H1 (cell line): ENCODE results near the gene LEKR1. TPM values are rescaled to one million over a fixed set of nuclear protein-coding genes. Genes with fewer than 3 reads are reported as not detected.

Experiments used
- CTCF ChIA-PET: fragments of 300-600 bp; sonication (Branson Sonifier 250); formaldehyde crosslinking; loops from one replicate; lab custom pipeline; 2021; ENCODE audit not compliant: partially characterized antibody; lab: Charles Lee
- POLR2A ChIA-PET: fragments of 300-600 bp; sonication (Branson Sonifier 250); formaldehyde crosslinking; loops from one replicate; lab custom pipeline; 2021; ENCODE audit warnings: inconsistent platforms; ENCODE audit not compliant: partially characterized antibody; lab: Charles Lee
- DNase-seq, 2 experiments: peaks; one replicate each; pipeline versions ENCODE4 v3.0.0 to v3.0.0-alpha.2; 2010 to 2022; ENCODE audit warnings: low spot score in 2 of 2, low read depth in 1 of 2, mixed read lengths in 1 of 2
- FAIRE-seq: peaks from 2 replicates; lab custom pipeline; 2011; peaks lifted over from hg19 to GRCh38; lab: Jason Lieb, UNC
- H2AFZ ChIP-seq: 2 replicates; pipeline ENCODE4 v1.8.1; 2012; ENCODE audit warnings: low read length, inconsistent platforms
- H2AK5ac ChIP-seq: 2 replicates; pipeline ENCODE4 v1.6.1; 2013; ENCODE audit warnings: low read depth, low read length
- H2BK120ac ChIP-seq: replicated peaks from 2 replicates; pipeline ENCODE3; 2013; ENCODE audit warnings: low read depth, low read length, inconsistent platforms
- H2BK12ac ChIP-seq: 2 replicates; pipeline ENCODE4 v1.6.1; 2013; ENCODE audit warnings: low read depth, low read length
- H2BK15ac ChIP-seq: 2 replicates; pipeline ENCODE4 v1.6.1; 2013; ENCODE audit warnings: low read length
- H2BK20ac ChIP-seq: 2 replicates; pipeline ENCODE4 v1.6.1; 2013; ENCODE audit warnings: low read length
- H2BK5ac ChIP-seq: 2 replicates; pipeline ENCODE4 v1.6.1; 2013; ENCODE audit warnings: low read depth, low read length
- H3K14ac ChIP-seq: 2 replicates; pipeline ENCODE4 v1.6.1; 2013; ENCODE audit warnings: inconsistent platforms; ENCODE audit not compliant: insufficient read length
- H3K18ac ChIP-seq: 2 replicates; pipeline ENCODE4 v1.6.1; 2013; ENCODE audit warnings: low read length; ENCODE audit errors: extremely low read depth
- H3K23ac ChIP-seq: 2 replicates; pipeline ENCODE4 v1.6.1; 2013; ENCODE audit warnings: inconsistent platforms; ENCODE audit not compliant: insufficient read length
- H3K23me2 ChIP-seq: 2 replicates; pipeline ENCODE4 v1.6.1; 2013; ENCODE audit warnings: low read depth, low read length
- H3K27ac ChIP-seq: 2 replicates; pipeline ENCODE4 v1.6.1; 2011; ENCODE audit warnings: low read depth, low read length, inconsistent platforms
- H3K27me3 ChIP-seq, 4 experiments: replicated peaks in 1 of 4; 1 replicate in 1 of 4; 2 replicates in 3 of 4; pipeline versions ENCODE4 v1.6.1 to v1.8.1; 2011 to 2013; ENCODE audit warnings: low read length in 3 of 4, mild to moderate bottlenecking in 3 of 4, inconsistent platforms in 2 of 4, mixed read lengths in 2 of 4, moderate library complexity in 1 of 4; ENCODE audit not compliant: control insufficient read depth in 3 of 4, insufficient read depth in 3 of 4; ENCODE audit errors: extremely low read depth in 1 of 4
- H3K36me3 ChIP-seq, 4 experiments: 2 replicates each; pipeline versions ENCODE4 v1.6.1 to v1.8.1; 2011 to 2013; ENCODE audit warnings: mild to moderate bottlenecking in 4 of 4, low read length in 3 of 4, moderate library complexity in 2 of 4, control low read depth in 1 of 4, inconsistent platforms in 1 of 4; ENCODE audit not compliant: insufficient read depth in 4 of 4, control insufficient read depth in 2 of 4
- H3K4ac ChIP-seq: replicated peaks from 2 replicates; pipeline ENCODE3; 2013; ENCODE audit warnings: low read length, low read depth, mixed read lengths, inconsistent platforms; ENCODE audit not compliant: insufficient read length
- H3K4me1 ChIP-seq, 4 experiments: replicated peaks in 1 of 4; 1 replicate in 1 of 4; 2 replicates in 3 of 4; pipeline versions ENCODE4 v1.6.1 to v1.8.1; 2011 to 2013; ENCODE audit warnings: low read length in 3 of 4, inconsistent platforms in 2 of 4, mixed read lengths in 1 of 4; ENCODE audit not compliant: insufficient read depth in 4 of 4, control insufficient read depth in 3 of 4
- H3K4me2 ChIP-seq, 2 experiments: 2 replicates each; pipeline versions ENCODE4 v1.6.1 to v1.8.1; 2011 to 2013; ENCODE audit warnings: low read depth in 2 of 2, low read length in 2 of 2, control low read depth in 1 of 2, inconsistent platforms in 1 of 2, mild to moderate bottlenecking in 1 of 2; ENCODE audit not compliant: insufficient read depth in 1 of 2
- H3K4me3 ChIP-seq, 4 experiments: fragments of 200-600, 300-600 bp in 1 of 4; sonication (generic), shearing (Covaris generic), sonication (Bioruptor Twin) in 1 of 4; 2 replicates each; pipeline versions ENCODE4 v1.5.1 to v1.8.1; 2011 to 2016; ENCODE audit warnings: low read length in 4 of 4, low read depth in 3 of 4, control low read depth in 2 of 4, inconsistent platforms in 2 of 4, mild to moderate bottlenecking in 2 of 4, mixed read lengths in 1 of 4, moderate library complexity in 1 of 4; ENCODE audit not compliant: insufficient read depth in 2 of 4; ENCODE audit errors: extremely low read depth in 1 of 4
- H3K56ac ChIP-seq: replicated peaks from 2 replicates; pipeline ENCODE3; 2013; ENCODE audit warnings: low read depth, mild to moderate bottlenecking, mixed read lengths, low read length, inconsistent platforms; ENCODE audit not compliant: insufficient read length
- H3K79me1 ChIP-seq: 2 replicates; pipeline ENCODE4 v1.6.1; 2013; ENCODE audit warnings: low read depth, low read length, control low read depth
- H3K79me2 ChIP-seq, 2 experiments: 2 replicates each; pipeline versions ENCODE4 v1.6.1 to v1.8.1; 2012 to 2013; ENCODE audit warnings: low read length in 2 of 2, mild to moderate bottlenecking in 2 of 2, inconsistent platforms in 1 of 2; ENCODE audit not compliant: insufficient read depth in 2 of 2, control insufficient read depth in 1 of 2
- H3K9ac ChIP-seq, 4 experiments: replicated peaks in 1 of 4; 1 replicate in 1 of 4; 2 replicates in 3 of 4; pipeline versions ENCODE4 v1.6.1 to v1.8.1; 2011 to 2013; ENCODE audit warnings: low read depth in 3 of 4, low read length in 3 of 4, control low read depth in 2 of 4, mild to moderate bottlenecking in 2 of 4, moderate library complexity in 2 of 4, inconsistent platforms in 1 of 4; ENCODE audit errors: extremely low read depth in 1 of 4
- H3K9me3 ChIP-seq, 2 experiments: 2 replicates each; pipeline versions ENCODE4 v1.6.1 to v1.8.1; 2012 to 2013; ENCODE audit warnings: mild to moderate bottlenecking in 2 of 2, moderate library complexity in 2 of 2, control low read depth in 1 of 2, inconsistent platforms in 1 of 2, low read depth in 1 of 2, low read length in 1 of 2, mixed read lengths in 1 of 2; ENCODE audit not compliant: insufficient read depth in 2 of 2
- H4K20me1 ChIP-seq, 2 experiments: replicated peaks in 1 of 2; 2 replicates each; pipeline versions ENCODE3 to v1.8.1; 2011 to 2013; ENCODE audit warnings: inconsistent platforms in 2 of 2, low read length in 2 of 2, mild to moderate bottlenecking in 1 of 2; ENCODE audit not compliant: insufficient read depth in 2 of 2, control insufficient read depth in 1 of 2
- H4K5ac ChIP-seq: 2 replicates; pipeline ENCODE4 v1.6.1; 2013; ENCODE audit warnings: low read length, low read depth, mixed read lengths, inconsistent platforms; ENCODE audit not compliant: insufficient read length
- H4K8ac ChIP-seq: 2 replicates; pipeline ENCODE4 v1.8.0; 2013; ENCODE audit warnings: mild to moderate bottlenecking, moderate library complexity, low read length, inconsistent platforms; ENCODE audit not compliant: insufficient read depth; ENCODE audit errors: extremely low read depth
- H4K91ac ChIP-seq: replicated peaks from 2 replicates; pipeline ENCODE3; 2013; ENCODE audit warnings: low read length, mixed read lengths, inconsistent platforms; ENCODE audit not compliant: insufficient read length
- MAFK ChIP-seq: IDR thresholded peaks from 2 replicates; pipeline ENCODE4 v1.6.1; 2012; ENCODE audit warnings: low read depth, mild to moderate bottlenecking, improper control_type of control experiment, low read length
- polyA plus RNA-seq, 7 experiments: library from polyadenylated mRNA; depleted of rRNA in 3 of 7; stranded (reverse) in 5 of 7; unstranded in 2 of 7; fragments of >200 nt in 5 of 7; fragments of 200-250 nt in 2 of 7; gene quantifications; 1 replicate in 5 of 7; 2 replicates in 1 of 7; 4 replicates in 1 of 7; pipeline versions ENCODE4 v1.2.1 to v1.2.3, GENCODE V29; 2011 to 2013; ENCODE audit warnings: missing spikeins in 2 of 7, mixed read lengths in 2 of 7
- total RNA-seq: library from RNA; stranded (reverse); fragmentation: NEBNext Ultra II Directional; extraction: Animal tissue kit (Norgen Biotek cat#: 25700); gene quantifications from 2 replicates; pipeline ENCODE4 v1.2.1, GENCODE V29; 2021

The LEKR1 gene
- total and polyA plus RNA-seq, 2 of the 8 experiments (the other 6 are each of a cell fraction or from before 2014, with no cell fraction given), result 0.08 TPM; not detected in 1

DNA sequence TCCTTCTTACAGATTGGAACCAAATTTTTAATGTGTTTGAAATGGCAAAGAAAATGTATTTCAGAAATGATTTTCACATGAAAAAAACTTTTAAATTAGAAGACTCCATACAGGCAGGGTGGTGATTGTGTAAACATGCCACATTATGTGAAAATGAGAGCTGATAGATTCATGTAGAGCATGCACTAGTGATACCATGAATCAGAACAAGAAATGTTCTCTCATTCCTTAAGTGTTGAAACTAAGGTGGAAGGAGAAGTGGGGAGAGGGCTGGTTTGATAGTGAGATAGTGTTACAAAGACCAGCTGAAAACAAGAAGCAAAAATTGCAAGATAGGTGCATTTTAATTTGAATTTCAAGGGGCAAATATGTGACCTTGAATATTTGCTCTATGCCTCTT is 233.5 kb downstream of the LEKR1 start:
- Histone ChIP-seq H4K91ac (no peak overlapping the region), H3K56ac (no peak overlapping the region), H3K4me1 (peaks cover 0 to 6% (median 2%) of the 10 kb centered on the region in 4 experiments; a peak in 4 of 7 replicates), H2AK5ac (no peak overlapping the region), H3K27me3 (peaks cover 0 to 6% (median 1%) of the 10 kb centered on the region in 4 experiments; a peak in 3 of 7 replicates), H2AFZ (no peak overlapping the region), H3K14ac (no peak overlapping the region), H2BK120ac (no peak overlapping the region), H2BK12ac (no peak overlapping the region), H3K23ac (no peak overlapping the region), H3K9me3 (no peaks in the 10 kb centered on the region), H3K79me2 (no peaks in the 10 kb centered on the region), H4K8ac (no peak overlapping the region), H3K23me2 (no peaks in the 10 kb centered on the region; the same call in 1 of the 2 replicates), H2BK15ac (no peak overlapping the region), H4K20me1 (no peaks in the 10 kb centered on the region), H3K36me3 (no peaks in the 10 kb centered on the region), H3K27ac (no peak overlapping the region), H3K9ac (no peak overlapping the region), H2BK5ac (no peak overlapping the region), H3K4me3 (no peak overlapping the region), H2BK20ac (no peak overlapping the region), H3K4me2 (no peak overlapping the region), H3K79me1 (no peaks in the 10 kb centered on the region), H3K18ac (no peak overlapping the region), H4K5ac (no peak overlapping the region), H3K4ac (no peak overlapping the region)
- FAIRE-seq (no peak), DNase-seq (no peak)
- ChIA-PET CTCF (no interaction called here), POLR2A (no interaction called here)
- TF ChIP-seq MAFK, result no peak
